Activated T-helper 17 cell treated with anti-CD3 and anti-CD28 coated beads, Interleukin-2, amount 50 U/mL, for 72 hours (primary cell): Measurements from ENCODE around the gene CDK5. TPM values are rescaled to one million over a fixed set of nuclear protein-coding genes. Genes with fewer than 3 reads are reported as not detected.
"Not testable (repeated sequence)": the region's sequence is repeated elsewhere in the genome, so short reads cannot be mapped to it uniquely, and the experiment has no call there.

Source experiments
- ATAC-seq: fragments of 150-1000 bp; cut with Tn5 transposase; replicated peaks from 2 replicates; pipeline ENCODE4 v1.10.0; 2021; ENCODE audit warnings: mild to moderate bottlenecking, moderate library complexity
- H3K27ac Mint-ChIP-seq: one replicate; pipeline ENCODE4 v1.8.0; 2022; ENCODE audit warnings: mixed read lengths
- H3K27me3 Mint-ChIP-seq: one replicate; pipeline ENCODE4 v1.8.0; 2022; ENCODE audit warnings: mixed read lengths
- H3K36me3 Mint-ChIP-seq: one replicate; pipeline ENCODE4 v1.8.0; 2022; ENCODE audit warnings: low read depth, mild to moderate bottlenecking, mixed read lengths
- H3K4me1 Mint-ChIP-seq: one replicate; pipeline ENCODE4 v1.8.0; 2022; ENCODE audit warnings: mixed read lengths
- H3K4me3 Mint-ChIP-seq: one replicate; pipeline ENCODE4 v1.8.0; 2022; ENCODE audit warnings: mild to moderate bottlenecking, mixed read lengths
- H3K9me3 Mint-ChIP-seq: one replicate; pipeline ENCODE4 v1.8.0; 2022; ENCODE audit warnings: mixed read lengths
- total RNA-seq, 2 donors: library from RNA; stranded (reverse); gene quantifications; one replicate each; pipeline ENCODE4 v1.2.3, GENCODE V29; 2022

The CDK5 gene
- total RNA-seq, 2 donors from 2014 or later: 9.0 to 23.4 TPM

GRCh38 chr7:151032936-151033863 is 24.5 kb downstream of the CDK5 start:
- peaks cover 7% of the 10 kb centered on the region for H3K4me1 Mint-ChIP-seq
- H3K9me3 Mint-ChIP-seq: no peaks in the 10 kb centered on the region
- ATAC-seq: no peak
- no peak overlapping the region for H3K4me3 Mint-ChIP-seq
- no peaks in the 10 kb centered on the region for H3K27me3 Mint-ChIP-seq
- H3K36me3 Mint-ChIP-seq: peaks cover 34% of the 10 kb centered on the region
- H3K27ac Mint-ChIP-seq: no peak overlapping the region

- Mint-ChIP-seq H3K36me3 (peaks cover 22% of the 10 kb centered on the region), H3K9me3 (no peaks in the 10 kb centered on the region), H3K27me3 (no peaks in the 10 kb centered on the region), H3K4me1 (peaks cover 11% of the 10 kb centered on the region), H3K27ac (no peak overlapping the region), H3K4me3 (no peak overlapping the region)
- ATAC-seq: no peak
Measured at GRCh38 chr7:151031011-151031410, 26.7 kb downstream of the CDK5 start.

- Mint-ChIP-seq H3K36me3 (peaks cover 17% of the 10 kb centered on the region), H3K27ac (peak overlapping the region; percentile 97), H3K27me3 (no peaks in the 10 kb centered on the region), H3K9me3 (no peaks in the 10 kb centered on the region), H3K4me1 (peaks cover 11% of the 10 kb centered on the region), H3K4me3 (peak overlapping the region; percentile 94)
- ATAC-seq: no peak
Measured at GRCh38 chr7:151028948-151029501, 28.7 kb downstream of the CDK5 start.

- Mint-ChIP-seq H3K36me3 (peaks cover 17% of the 10 kb centered on the region), H3K27me3 (no peaks in the 10 kb centered on the region), H3K9me3 (no peaks in the 10 kb centered on the region), H3K4me1 (peaks cover 11% of the 10 kb centered on the region), H3K27ac (peak within 1 kb of the TSS; percentile 97), H3K4me3 (peak within 1 kb of the TSS; percentile 94)
- peak; percentile 95 for ATAC-seq
Measured at GRCh38 chr7:151028131-151028947, 29.4 kb downstream of the CDK5 start, which contains the start of gene ABCB8. ABCB8 (plus strand) TSS chr7:151028450; CDS start chr7:151028516, 66 bp downstream.

GRCh38 chr7:151027728-151028130 is 30.0 kb downstream of the CDK5 start:
- H3K4me1 Mint-ChIP-seq: peaks cover 11% of the 10 kb centered on the region
- H3K27me3 Mint-ChIP-seq, ATAC-seq, H3K9me3 Mint-ChIP-seq: not testable (repeated sequence)
- H3K27ac Mint-ChIP-seq: peak overlapping the region; percentile 97
- H3K4me3 Mint-ChIP-seq: peak overlapping the region; percentile 94
- peaks cover 16% of the 10 kb centered on the region for H3K36me3 Mint-ChIP-seq

GRCh38 chr7:151026771-151027727 is 30.6 kb downstream of the CDK5 start:
- not testable (repeated sequence) for H3K9me3 Mint-ChIP-seq, H3K36me3 Mint-ChIP-seq, ATAC-seq, H3K27me3 Mint-ChIP-seq
- H3K4me1 Mint-ChIP-seq: peaks cover 11% of the 10 kb centered on the region
- H3K4me3 Mint-ChIP-seq: peak overlapping the region; percentile 94
- peak overlapping the region; percentile 97 for H3K27ac Mint-ChIP-seq

- H3K36me3 Mint-ChIP-seq: peaks cover 6% of the 10 kb centered on the region
- peak overlapping the region; percentile 18 for H3K4me3 Mint-ChIP-seq
- H3K27ac Mint-ChIP-seq: no peak overlapping the region
- ATAC-seq: no peak
- no peaks in the 10 kb centered on the region for H3K27me3 Mint-ChIP-seq
- peaks cover 7% of the 10 kb centered on the region for H3K4me1 Mint-ChIP-seq
- no peaks in the 10 kb centered on the region for H3K9me3 Mint-ChIP-seq
Measured at GRCh38 chr7:151025924-151026671, 31.6 kb downstream of the CDK5 start.

- Mint-ChIP-seq H3K9me3 (no peaks in the 10 kb centered on the region), H3K36me3 (peaks cover 7% of the 10 kb centered on the region), H3K4me1 (peaks cover 4% of the 10 kb centered on the region), H3K27me3 (peaks cover under 1% of the 10 kb centered on the region), H3K27ac (peak within 1 kb of the TSS; percentile 21), H3K4me3 (no peak within 1 kb of the TSS)
- ATAC-seq: no peak
Measured at GRCh38 chr7:151024435-151025056, 33.2 kb downstream of the CDK5 start, which contains the start of gene ATG9B. ATG9B (minus strand) TSS chr7:151024494; CDS start chr7:151024423, 71 bp downstream.

GRCh38 chr7:151023232-151023631 is 34.5 kb downstream of the CDK5 start:
- Mint-ChIP-seq H3K4me1 (peaks cover 11% of the 10 kb centered on the region), H3K27me3 (peaks cover 4% of the 10 kb centered on the region), H3K27ac (peak overlapping the region; percentile 77), H3K4me3 (no peak overlapping the region), H3K36me3 (peaks cover 8% of the 10 kb centered on the region), H3K9me3 (no peaks in the 10 kb centered on the region)
- no peak for ATAC-seq

GRCh38 chr7:151020231-151020630 is 37.5 kb downstream of the CDK5 start:
- no peak for ATAC-seq
- peak overlapping the region; percentile 28 for H3K4me3 Mint-ChIP-seq
- peaks cover 27% of the 10 kb centered on the region for H3K4me1 Mint-ChIP-seq
- H3K36me3 Mint-ChIP-seq: peaks cover 17% of the 10 kb centered on the region
- peaks cover 4% of the 10 kb centered on the region for H3K27me3 Mint-ChIP-seq
- H3K9me3 Mint-ChIP-seq: no peaks in the 10 kb centered on the region
- no peak overlapping the region for H3K27ac Mint-ChIP-seq

GRCh38 chr7:151019130-151019447 is 38.6 kb downstream of the CDK5 start:
- Mint-ChIP-seq H3K4me1 (peaks cover 36% of the 10 kb centered on the region), H3K9me3 (no peaks in the 10 kb centered on the region), H3K27me3 (peaks cover 4% of the 10 kb centered on the region), H3K27ac (peak overlapping the region; percentile 84), H3K4me3 (peak overlapping the region; percentile 86), H3K36me3 (peaks cover 26% of the 10 kb centered on the region)
- ATAC-seq: no peak

- H3K36me3 Mint-ChIP-seq: peaks cover 28% of the 10 kb centered on the region
- H3K9me3 Mint-ChIP-seq: no peaks in the 10 kb centered on the region
- peak overlapping the region; percentile 85 for H3K27ac Mint-ChIP-seq
- H3K27me3 Mint-ChIP-seq: peaks cover 4% of the 10 kb centered on the region
- peaks cover 37% of the 10 kb centered on the region for H3K4me1 Mint-ChIP-seq
- H3K4me3 Mint-ChIP-seq: peak overlapping the region; percentile 86
- ATAC-seq: peak; percentile 34
Measured at GRCh38 chr7:151018421-151019129, 39.1 kb downstream of the CDK5 start.
